Hematopoietic multipotent progenitor cell treated with erythropoietin and hydrocortisone succinate and interleukin-3 and kit ligand, for 8 days (in vitro differentiated cells): Measurements from ENCODE around the gene DRAXIN.

Experiments used
- DNase-seq: peaks from one replicate; pipeline ENCODE4 v3.0.0-alpha.2; 2015

Gene DRAXIN

DNA sequence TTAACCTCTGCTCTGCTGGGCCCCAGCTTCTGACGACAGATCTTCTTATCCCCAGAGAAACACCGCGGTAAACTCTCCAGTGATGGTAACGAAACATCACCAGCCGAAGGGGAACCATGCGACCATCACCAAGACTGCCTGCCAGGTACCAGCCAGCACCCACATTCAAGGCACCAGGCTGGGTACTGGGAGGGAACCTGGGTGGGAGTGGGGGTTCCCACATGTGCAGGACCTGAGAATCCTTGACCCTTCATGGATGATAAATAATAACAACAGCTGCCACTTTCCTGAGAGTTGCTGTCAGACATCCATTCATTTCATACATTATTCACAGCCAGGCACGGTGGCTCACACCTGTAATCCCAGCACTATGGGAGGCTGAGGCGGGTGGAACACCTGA, 20.8 kb downstream of the DRAXIN start:
- DNase-seq = no peak

GRCh38 chr1:11713095-11713494, 21.6 kb downstream of the DRAXIN start:
- DNase-seq = no peak

- DNase-seq = no peak
Measured at GRCh38 chr1:11714831-11715575, 23.5 kb downstream of the DRAXIN start.

DNA sequence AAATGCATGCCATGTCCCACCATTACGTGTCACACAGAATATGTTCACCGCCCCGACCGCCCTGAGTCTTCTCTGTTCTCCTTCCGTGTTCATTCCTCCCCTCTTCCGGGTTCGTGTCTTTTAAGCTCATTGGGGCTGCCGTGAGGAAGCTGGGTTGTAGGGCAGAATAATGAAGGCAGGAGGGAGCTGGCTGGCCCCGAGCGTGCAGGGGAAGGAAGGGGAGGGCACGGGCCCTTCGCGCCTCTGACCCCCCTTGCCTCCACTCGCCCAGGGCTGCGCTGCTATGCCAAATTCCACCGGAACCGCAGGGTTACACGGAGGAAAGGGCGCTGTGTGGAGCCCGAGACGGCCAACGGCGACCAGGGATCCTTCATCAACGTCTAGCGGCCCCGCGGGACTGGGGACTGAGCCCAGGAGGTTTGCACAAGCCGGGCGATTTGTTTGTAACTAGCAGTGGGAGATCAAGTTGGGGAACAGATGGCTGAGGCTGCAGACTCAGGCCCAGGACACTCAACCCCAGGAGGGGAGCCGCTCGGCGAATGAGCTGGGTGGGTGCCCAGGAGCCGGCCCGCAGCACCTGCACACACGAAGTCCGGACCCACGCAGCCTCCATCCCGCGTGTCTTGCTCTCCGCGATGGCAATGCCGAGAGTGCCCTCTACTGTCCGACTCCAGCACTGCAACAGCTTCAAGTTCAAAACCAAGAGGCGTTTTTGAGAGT, 28.0 kb downstream of the DRAXIN start:
- DNase-seq = peak; percentile 84

DNA sequence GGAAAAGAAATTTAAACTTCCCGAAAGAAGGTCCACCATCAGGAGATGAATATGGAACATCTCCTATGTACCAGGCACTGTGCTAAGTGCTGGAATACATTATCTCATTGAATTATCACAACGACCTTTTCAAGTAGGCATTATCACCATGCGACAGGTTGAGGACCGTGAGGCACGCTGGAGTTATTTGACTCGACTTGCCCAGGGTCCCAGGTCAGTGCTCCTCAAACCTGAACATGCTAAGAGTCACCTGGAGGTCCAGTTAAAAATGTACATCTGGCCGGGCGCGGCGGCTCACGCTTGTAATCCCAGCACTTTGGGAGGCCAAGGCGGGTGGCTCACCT, 28.5 kb downstream of the DRAXIN start:
- DNase-seq = no peak

DNA sequence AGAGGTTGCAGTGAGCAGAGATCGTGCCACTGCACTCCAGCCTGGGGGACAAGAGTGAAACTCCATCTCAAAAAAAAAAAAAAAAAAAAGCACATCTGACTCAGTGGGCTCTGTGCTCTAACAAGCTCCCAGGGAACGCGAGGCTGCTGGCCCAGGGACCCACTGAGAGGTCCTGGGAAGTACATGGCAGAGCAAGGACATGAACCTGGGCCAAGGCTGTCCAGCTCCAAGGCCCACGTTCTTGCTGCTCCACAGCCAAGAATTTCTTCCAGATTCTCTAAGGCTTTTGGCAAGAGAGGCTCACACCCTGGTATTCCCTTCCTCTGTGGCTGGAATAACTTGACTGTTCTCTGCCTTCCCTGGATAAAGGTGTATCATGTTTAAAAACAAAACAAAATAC, 29.0 kb downstream of the DRAXIN start:
- DNase-seq = no peak

DNA sequence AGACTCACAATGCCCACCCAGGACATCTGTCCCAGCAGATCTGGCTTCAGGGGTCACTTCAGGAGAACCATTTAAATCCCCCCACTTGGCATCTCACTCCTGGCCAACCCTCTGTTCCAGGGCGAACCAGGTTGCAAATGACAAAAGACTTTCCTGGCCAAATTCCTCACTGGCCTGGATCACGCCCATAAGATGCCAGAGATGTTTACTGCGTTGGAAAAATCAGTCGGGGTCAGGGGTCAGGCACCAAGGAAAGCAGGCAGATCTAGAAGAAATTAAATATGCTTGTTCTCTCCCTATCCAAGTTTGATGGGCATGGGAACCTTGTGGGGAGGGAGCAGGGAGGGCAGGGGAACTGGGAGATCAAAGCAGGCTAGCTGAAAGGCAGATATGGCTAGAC, 29.8 kb downstream of the DRAXIN start:
- DNase-seq = no peak

GRCh38 chr1:11722538-11722937, 31.0 kb downstream of the DRAXIN start:
- DNase-seq = no peak

DNA sequence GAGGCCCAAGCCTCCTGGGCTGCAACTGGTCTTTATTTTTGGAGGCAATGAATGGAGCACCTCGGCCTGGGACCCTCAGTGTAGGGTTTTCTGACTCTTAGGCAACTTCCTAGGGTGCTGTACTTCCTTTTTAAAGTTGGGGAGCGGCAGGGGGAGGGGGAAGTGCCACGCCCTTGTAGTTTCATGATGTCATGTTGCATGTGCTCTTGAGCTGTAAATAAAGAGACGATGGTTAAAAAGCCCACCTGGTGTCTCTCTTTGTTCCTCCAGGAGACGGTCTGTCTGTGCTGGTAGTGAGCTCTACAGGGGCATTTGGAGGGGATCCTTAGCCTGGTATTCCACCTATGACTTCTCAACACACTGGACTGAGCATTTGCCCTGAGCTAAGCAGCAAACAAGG, 34.1 kb downstream of the DRAXIN start:
- no peak for DNase-seq

- DNase-seq = no peak
Measured at GRCh38 chr1:11727119-11727518, 35.6 kb downstream of the DRAXIN start.

DNA sequence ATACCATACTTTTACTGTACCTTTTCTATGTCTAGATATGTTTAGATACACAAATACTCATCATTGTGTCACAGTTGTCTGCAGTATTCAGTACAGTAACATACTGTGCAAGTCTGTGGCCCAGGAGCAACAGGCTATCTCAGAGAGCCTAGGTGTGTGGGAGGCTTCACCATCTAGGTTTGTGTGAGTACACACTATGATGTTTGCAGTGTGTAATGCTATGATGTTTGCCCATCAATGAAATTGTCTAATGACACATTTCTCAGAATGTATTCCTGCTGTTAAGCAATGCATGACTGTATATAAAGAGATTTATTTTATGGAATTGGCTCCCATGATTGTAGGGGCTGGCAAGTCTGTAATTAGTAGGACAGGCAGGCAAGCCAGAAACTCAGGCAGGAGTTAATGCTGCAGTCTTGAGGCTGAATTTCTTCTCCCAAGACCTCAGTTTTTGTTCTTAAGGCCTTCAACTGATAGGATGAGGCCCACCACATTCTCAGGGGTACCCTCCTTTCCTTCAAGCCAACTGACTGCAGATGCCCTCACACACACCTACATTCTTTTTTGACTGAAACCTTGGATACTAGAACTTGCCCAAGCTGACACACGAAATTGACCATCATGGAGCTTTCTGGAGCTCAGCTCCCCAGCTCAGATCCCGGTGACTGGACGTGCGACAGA, 36.8 kb downstream of the DRAXIN start:
- no peak for DNase-seq

DNA sequence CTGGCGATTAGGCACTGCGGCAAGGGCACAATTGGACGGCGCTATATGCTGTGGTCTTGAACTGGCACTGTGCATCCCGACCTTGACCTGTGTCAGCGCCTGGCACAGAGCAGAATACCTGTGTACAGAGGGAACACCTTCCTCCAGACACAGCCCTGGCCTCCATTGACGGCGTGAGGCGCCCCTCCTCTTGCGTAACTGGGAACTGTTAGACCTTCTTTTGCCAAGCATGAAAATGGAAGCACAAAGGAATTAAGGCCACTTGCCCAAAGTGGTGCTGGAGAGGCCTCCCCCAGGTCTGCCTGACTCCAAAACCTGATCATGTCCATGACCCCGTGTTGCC, 37.6 kb downstream of the DRAXIN start:
- no peak for DNase-seq

DNA sequence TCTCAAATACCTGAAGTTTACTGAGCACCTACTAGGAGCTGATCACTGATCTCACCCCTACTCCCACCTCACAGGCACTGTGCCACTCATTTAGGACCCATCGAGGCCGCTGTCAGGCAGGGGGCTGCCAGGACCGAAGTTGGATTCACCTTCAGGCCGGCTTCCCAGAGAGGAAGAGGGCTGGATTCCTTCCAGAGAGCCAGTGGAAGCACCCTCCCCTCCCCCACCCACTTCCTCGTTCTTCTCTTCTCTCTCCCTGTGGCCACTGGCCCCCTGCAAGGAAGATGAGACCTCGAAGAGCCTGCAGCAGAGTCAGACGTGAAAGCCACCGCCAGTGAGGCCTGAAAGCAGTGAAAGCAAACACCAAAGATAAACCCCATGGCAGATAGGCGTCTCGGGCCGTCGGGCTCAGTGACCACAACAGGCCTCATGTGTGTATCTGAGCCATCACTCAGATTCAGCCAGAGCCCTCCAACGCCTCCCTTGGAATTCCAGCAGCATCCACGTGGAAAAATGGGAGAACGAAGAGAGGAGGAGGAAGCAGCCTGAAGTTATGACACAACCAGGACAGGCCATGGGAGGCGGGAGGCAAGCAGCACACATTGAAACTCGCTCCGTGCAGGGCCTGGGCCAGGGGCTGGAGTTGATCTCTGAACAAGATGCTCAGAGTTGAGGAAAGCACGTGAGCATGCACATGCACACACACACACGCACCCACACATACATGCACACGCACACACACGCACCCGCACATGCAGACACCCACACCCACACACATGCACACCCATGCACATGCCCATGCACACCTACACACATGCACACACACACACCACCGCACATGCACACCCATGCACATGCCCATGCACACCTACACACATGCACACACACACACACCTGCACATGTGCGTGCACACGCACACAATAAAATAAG, 38.3 kb downstream of the DRAXIN start:
- peak; percentile 24 for DNase-seq

DNA sequence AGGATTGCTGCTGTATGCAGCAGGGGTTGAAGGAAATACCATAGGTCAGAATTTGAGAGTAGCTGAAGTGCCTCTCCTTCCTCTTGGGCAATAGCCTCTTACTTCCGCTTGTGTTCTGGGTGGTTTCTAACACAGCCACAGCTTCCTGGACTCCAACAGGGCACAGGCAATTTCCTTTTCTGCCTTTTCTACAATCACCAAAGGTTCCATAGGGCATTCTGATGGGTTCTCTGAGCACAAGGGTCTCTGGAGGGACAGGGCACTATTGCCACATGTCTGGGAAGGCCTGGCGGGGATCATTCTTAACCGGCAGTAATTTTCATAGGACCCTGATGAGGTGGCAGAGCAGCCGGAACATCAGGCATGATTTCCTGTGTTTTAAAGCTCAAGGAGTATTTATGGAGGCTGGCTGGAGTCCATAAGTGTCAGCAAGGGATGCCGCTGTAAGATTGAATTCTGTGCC, 39.0 kb downstream of the DRAXIN start:
- peak; percentile 67 for DNase-seq

- peak; percentile 78 for DNase-seq
Measured at GRCh38 chr1:11731691-11732283, 40.3 kb downstream of the DRAXIN start.

DNA sequence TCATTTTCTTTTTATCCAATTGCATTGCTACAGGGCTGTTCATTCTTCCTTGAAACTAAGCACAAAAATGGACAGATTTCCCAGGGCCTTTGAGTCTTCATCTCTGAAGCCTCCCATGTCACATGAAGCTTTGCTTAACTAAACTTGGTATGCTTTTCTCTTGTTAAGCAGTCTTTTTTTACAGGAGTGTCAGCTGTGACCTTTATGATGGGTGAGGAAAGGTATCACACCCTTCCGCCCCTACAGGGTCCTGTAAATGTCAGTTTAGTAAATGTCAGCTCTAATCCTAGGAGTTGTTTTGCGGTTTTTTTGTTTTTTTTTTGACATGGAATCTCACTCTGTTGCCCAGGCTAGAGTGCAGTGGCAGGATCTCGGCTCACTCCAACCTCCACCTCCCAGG, 41.8 kb downstream of the DRAXIN start:
- no peak for DNase-seq

GRCh38 chr1:11735531-11735853, 44.0 kb downstream of the DRAXIN start:
- no peak for DNase-seq

DNA sequence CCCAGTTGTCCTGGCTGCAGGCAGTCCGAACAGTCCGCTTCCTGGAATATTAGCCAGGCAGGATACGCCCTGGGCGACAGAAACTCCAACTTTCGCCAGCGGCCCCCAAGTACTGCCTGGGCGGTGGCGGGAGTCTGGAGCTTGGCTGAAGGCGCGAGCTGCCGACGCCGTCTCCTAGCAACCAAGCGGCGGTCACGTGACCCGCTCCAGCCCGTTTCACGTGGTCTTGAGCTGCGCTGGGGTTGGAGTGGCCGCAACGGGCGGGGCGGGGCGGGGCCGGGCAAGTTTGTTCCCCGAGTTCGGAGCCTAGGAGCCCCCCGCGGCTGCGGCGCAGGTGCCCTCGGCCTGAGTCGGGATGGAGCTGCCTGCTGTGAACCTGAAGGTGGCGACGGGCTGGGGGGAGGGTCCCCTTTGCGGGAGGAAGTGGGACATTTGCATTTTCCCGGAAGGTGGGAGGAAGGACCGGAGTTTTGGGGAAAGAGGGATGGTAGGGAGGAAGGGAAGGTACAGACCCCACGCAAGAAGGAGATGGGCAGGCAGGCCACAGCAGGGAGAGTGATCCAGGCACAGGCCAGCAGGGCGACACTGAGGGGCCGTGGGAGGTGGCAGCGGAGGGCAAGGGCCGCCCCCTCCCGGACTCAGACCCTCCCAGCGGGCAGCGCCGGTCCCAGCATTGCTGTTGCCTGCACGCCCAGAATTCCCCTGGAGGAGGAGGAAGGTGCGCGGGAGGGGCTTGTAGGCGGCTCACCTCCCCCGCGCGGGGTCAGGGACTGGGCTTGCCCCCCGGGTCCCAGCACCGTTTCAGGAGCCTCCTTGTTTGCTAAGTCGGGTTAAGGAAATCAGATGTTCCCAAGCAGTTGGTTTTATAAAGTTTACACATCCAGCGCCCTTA, 44.6 kb downstream of the DRAXIN start, which contains the start of gene AGTRAP:
TSS of gene AGTRAP (plus strand) at position 283 of the 892 bp plus-strand sequence. CDS start at position 356, 73 bp downstream.
- peak; percentile 93 for DNase-seq

DNA sequence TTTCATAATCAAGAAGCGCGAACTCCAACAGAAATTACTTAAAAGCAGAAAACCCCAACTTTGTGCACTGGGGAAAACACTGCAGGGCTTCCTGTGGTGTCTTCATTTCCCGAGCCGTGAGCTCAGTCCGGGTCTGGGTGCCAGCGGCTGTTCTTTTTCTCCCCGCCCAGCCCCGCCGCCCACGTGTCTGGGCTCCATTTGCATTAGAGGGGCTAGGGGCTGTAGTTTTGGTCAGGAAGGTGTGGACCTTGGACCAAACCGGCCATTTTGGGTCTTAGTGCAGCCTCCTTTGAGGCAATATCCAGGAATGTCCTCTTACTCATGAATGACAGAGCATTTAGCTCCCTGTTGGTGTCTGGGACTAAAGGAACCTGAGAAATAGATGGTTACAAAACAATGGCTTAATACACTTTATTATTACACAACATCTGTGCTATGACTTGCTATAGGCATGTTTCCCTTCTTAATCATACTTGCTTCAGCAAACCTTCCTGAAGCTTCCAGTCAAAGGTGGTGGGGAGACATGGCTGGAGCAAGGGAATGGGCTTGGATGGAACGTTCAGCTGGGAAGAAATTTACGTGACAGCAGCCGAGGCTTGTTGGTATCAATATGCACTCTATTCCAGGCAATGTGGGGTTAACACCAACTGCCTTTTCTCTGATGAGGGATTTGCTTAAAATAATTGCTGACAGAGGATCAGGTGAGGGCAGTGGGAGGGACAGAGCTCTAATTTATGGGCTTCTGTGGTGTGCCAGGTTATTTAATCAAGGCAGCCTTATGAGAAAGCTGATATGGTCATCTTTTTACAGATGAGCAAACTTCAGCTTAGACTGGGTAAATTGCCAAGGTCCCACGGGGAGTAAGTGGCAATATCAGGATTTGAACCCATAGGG, 45.5 kb downstream of the DRAXIN start:
- peak; percentile 83 for DNase-seq

DNA sequence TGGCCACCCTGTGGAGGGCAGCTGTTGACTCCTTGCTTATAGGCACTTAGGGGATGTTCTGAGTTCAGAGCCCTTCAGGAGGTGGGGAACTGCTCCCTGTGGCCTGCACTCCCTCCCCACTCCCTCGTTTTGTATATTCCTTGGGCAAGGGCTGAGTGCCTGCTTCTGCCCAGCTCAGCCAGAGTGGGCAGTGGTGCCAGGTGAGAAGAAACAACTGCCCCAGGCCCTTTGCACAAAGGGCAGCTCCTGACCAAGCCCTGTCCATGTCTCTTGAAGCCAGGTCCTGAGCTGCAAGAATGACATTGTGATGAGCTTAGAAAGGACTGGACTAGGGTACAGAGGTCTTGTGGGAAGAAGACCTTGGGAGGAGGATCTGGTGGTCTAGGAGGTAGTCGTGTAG, 46.6 kb downstream of the DRAXIN start:
- no peak for DNase-seq
